Ureter (tissue), 1 donor: ENCODE data around the gene ZBTB48. TPM values are rescaled to one million over a fixed set of nuclear protein-coding genes. Genes with fewer than 3 reads are reported as not detected.
"Not testable (repeated sequence)": the region's sequence is repeated elsewhere in the genome, so short reads cannot be mapped to it uniquely, and the experiment has no call there.

ENCODE experiments used
- DNase-seq: peaks from one replicate; pipeline ENCODE4 v3.0.0-alpha.2; 2020; ENCODE audit warnings: low spot score
- total RNA-seq: library from RNA; stranded (reverse); gene quantifications from one replicate; pipeline ENCODE4 v1.2.4, GENCODE V29; 2023
- donor health status: DM: yes; HTN: yes; CAD: no.

The ZBTB48 gene
- total RNA-seq: 50.4 TPM

DNA sequence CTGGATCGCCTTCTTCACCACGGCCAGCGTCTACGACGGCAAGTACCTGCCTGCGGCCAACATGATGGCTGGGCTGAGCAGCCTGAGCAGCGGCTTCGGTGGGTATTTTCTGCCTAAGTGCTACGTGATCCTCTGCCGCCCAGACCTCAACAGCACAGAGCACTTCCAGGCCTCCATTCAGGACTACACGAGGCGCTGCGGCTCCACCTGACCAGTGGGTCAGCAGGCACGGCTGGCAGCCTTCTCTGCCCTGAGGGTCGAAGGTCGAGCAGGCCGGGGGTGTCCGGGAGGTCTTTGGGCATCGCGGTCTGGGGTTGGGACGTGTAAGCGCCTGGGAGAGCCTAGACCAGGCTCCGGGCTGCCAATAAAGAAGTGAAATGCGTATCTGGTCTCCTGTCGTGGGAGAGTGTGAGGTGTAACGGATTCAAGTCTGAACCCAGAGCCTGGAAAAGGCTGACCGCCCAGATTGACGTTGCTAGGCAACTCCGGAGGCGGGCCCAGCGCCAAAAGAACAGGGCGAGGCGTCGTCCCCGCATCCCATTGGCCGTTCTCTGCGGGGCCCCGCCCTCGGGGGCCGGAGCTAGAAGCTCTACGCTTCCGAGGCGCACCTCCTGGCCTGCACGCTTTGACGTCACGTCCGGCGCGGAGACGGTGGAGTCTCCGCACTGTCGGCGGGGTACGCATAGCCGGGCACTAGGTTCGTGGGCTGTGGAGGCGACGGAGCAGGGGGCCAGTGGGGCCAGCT is at the start of gene ZBTB48:
TSS of gene ZBTB48 (plus strand) at position 621 of the 745 bp plus-strand sequence. CDS start 616 bp downstream, outside the sequence.
- peak; percentile 99 for DNase-seq

DNA sequence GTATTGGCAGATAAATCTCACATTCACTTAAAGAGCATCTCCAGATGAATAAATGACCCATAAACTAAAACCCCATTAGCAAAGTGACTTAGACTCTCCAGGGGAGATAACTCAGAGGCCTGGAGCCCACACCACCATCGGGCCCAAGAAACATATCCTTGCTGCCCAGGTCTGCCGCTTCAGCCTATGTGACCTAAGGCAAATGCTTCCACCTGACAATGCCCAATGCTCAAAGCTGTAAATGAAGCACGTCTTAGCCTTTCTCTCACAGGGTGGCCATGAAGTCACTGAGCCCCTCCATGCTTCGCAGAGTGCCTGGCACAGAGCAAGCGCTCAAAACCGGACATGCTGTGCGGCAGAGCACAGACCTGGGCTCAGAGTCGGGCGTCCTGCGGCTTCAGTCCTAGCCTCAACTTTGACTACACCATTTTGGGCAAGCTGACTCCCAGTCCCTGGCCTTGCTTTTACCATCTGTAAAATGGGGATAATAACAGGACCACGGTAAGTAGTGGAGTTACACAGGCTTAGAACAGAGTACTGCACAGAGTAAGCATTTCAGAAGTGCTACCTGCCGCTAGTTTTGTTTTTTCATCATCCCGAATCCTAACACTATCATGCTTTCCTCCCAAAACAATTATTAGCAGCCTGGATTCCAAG is 49.2 kb upstream of the ZBTB48 start:
- DNase-seq: no peak

DNA sequence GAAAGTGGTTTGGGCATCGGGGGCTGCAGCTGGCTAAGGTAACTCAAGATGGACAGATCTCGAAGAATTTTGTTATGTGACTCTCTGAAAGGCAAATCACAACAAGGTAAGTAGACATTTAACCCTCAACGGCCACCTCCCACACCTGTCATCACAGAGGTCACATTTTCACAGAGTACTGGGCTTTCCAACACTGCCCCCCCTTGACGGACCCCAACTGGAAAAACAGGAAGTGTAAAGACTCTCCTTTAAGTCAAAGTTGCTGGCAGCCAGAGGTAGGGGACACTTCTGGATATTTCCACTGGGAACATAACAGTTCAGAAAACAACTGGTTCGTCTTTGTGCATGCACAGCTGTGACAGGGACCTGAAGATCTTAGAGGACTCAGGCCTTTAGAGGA is 47.8 kb upstream of the ZBTB48 start:
- no peak for DNase-seq

GRCh38 chr1:6534248-6534822 is 45.5 kb upstream of the ZBTB48 start:
- no peak for DNase-seq

DNA sequence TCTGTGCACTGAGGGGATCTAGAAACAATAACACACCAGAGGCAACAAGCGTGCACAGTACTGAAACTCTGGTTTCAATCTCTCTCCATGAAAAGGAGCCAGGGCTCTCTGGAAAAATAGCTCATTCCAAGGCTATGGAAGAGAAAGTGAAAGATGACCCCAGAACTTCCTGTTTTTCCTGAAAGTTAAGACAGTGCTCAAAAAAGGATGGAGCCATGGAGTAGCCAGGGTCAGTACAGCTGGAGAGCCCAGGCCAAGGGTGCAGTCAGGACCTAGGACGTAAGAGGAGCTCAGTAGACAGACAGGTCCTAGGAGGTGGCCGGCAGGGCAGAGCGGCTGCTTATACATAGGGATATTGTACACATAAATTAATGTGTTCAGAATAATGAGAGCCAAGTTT is 44.6 kb upstream of the ZBTB48 start:
- DNase-seq: no peak

DNA sequence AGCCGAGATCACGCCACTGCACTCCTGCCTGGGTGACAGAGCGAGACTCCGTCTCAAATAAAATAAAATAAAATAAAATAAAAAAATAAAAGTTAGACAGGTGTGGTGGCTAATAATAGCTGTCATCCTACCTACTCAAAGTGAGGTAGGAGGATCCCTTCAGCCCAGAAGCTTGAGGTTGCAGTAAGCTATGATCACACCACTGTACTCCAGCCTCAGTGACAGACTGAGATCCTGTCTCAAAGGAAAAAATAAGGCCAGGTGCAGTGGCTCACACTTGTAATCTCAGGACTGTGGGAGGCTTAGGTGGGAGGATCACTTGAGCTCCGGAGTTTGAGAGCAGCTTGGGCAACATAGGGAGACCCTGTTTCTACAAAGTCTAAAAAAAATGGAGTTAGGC is 43.5 kb upstream of the ZBTB48 start:
- no peak for DNase-seq

DNA sequence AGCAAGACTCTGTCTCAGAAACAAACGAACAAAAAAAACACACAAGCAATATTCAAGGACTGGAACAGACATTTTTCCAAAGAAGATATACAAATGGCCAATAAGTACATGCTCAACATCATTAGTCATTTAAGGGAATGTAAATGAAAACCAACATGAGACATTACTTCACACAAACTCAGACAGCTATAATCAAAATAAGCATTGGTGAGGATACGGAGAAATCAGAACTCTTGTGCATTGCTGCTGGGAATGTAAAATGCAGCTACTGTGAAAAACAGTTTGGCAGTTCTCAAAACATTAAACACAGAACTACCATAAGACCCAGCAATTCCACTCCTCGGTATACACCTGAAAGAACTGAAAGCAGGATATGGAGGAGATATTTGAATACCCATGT is 40.8 kb upstream of the ZBTB48 start:
- DNase-seq: no peak

GRCh38 chr1:6544831-6545230 is 35.0 kb upstream of the ZBTB48 start:
- no peak for DNase-seq

DNA sequence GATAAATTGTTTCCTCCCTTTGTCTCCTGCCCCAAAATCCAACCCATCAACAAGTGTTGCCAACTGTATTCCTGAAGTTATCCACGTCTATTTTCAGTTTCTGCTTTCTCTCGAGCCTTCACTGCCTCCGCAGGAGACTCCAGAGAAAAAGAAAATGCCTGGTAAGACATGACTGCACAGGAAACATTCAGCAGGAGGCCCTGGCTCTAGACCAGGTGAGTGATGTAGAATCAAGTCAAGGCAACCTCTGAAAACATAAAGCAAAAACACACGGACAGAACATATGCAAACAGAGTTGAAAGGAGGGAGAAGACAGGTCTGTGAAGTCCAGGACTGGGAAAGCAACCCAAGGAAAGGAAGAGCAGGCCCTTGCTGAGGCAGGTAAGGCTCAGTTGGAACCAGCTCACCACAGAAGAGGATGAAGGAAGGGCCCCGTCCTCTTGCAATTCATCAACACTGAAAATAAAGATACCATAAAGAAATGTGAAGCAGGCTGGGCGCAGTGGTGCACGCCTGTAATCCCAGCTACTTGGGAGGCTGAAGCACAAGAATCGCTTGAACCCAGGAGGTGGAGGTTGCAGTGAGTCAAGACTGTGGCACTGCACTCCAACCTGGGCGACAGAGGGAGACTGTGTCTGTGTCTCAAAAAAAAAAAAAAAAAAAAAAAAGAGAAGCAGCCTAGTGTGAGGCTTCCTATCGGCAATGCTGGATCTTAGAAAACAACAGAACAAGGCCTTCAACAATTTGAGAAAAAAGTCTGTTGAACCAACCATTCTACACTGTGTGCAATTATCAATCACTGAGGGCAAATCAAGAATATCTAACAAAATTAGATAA is 34.3 kb upstream of the ZBTB48 start:
- DNase-seq: no peak

DNA sequence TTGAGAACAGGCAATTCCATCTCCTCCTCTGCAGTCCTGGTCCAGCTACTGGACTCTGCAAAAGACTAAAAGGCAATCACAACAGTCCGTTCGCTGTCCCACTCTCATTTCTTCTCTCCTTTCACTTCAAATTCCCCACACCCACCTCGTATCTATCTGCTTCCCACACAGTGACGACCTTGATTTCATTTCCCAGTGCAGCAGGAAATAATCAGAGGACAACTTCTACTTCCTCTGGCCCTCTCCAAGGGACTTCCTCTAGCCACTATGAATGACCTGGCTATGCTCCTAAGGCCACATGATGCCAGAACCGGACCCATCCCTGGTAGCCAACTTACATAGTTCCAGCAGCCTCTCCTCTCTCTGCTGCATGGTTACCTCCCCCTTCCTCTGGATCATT is 33.5 kb upstream of the ZBTB48 start:
- no peak for DNase-seq

- DNase-seq: no peak
Measured at GRCh38 chr1:6547301-6547700, 32.5 kb upstream of the ZBTB48 start.

DNA sequence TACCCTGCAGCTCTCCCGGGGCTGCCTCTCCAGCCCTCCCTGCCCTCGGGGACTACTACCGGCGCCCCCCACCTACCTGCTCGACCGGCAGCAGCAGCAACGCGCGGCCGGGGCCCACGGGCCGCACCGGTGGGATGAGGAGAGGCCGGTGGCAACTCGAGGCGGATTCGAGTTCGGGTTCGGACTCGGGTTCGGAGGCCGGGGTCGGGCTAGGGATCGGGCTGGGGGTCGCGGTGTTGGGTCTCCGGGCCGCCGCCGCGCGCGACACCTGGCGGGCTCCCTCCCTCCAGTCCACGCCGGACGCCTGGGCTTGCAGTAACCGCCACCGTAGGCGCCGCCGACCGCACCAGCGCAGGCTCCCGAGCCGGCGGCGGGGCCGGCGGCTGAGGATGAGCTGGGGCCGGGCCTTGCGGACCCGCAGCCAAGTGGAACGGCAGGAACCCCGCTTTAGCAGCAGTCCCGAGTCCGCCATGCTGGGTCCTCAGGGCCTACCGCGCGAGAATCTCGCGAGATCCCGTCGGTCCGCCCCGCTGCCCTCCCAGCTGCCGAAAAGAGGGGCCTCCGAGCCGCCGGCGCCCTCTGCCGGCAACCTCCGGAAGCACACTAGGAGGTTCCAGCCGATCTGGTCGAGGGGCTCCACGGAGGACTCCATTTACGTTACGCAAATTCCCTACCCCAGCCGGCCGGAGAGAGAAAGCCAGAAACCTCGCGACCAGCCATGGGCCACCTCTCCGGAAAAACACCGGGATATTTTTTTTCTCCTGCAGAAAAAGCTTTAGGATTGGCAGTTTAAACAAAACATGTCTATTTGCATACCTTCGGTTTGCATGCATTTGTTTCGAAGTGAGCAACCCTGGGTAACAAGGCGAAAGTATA is 25.5 kb upstream of the ZBTB48 start, which contains the start of gene NOL9:
TSS of gene NOL9 (minus strand) at position 483 of the 876 bp plus-strand sequence. CDS start at position 472, 11 bp downstream.
- DNase-seq: peak; percentile 95

DNA sequence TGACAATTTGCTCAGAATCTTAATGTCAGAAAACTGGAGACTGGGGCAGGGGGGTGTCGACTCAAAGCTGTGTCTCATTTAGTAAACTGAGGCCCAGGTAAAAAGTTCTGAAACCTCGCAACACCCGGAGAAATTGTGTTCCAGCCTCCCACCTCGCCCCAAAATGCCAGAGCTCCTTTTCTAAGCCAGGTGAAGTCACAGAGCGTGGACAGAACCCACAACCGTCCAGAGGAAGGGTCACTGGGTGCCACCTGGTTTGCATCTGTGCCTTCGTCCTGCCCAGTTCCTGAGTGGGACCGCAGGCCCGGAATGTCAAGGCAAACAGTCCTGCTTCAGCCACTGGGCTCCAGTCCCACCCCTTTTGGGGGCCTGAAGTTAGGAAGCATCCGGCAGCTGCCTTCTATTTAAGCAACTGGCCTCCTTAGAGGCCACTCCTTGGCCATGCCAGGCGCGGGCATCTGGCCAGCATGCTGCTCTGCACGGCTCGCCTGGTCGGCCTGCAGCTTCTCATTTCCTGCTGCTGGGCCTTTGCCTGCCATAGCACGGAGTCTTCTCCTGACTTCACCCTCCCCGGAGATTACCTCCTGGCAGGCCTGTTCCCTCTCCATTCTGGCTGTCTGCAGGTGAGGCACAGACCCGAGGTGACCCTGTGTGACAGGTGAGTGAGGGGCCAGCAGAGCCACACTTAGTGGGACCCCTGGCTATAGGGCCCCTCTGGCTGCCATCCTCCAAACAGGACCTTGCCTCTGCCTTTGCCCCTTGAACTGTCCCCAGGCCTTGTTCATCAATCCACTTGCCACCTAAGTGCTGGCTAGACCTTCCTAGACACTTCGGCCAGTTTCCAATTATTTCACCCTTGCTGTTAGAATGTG is 24.7 kb upstream of the ZBTB48 start, which contains the start of gene TAS1R1:
TSS of gene TAS1R1 (plus strand) at position 401 of the 872 bp plus-strand sequence. CDS start at position 468, 67 bp downstream.
- peak; percentile 45 for DNase-seq

GRCh38 chr1:6557597-6557996 is 22.2 kb upstream of the ZBTB48 start:
- no peak for DNase-seq

DNA sequence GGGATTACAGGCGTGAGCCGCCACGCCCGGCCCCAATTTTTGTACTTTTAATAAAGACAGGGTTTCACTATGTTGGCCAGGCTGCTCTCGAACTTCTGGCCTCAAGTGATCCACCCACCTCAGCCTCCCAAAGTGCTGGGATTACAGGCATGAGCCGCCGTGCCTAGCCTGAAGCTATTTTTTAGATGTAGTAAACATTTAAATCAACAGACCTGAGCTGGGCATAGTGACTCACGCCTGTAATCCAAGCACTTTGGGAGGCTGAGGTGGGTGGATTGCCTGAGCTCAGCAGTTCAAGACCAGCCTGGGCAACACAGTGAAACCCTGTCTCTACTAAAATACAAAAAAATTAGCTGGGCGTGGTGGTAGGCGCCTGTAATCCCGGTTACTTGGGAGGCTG is 20.6 kb upstream of the ZBTB48 start:
- not testable (repeated sequence) for DNase-seq

GRCh38 chr1:6560267-6560666 is 19.5 kb upstream of the ZBTB48 start:
- DNase-seq: no peak

DNA sequence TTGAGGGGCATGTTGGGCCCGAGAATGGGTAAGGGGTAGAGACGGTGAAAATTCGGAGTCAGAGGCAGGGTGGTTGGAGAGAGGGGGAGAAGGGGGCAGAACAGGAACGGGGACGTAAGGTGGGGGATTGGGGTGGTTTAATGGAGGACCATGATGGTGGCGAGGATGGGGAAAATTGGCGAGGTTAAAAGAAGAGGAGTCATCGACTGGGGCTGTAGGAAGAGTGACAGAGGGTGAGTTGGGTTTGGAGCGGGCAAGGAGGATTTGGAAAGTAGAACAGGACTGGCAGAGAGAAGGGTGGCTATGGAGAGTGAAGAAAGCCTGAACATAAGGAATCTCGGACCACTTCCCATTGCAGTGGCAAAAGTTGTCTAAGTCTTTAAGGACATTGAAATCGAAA is 10.8 kb upstream of the ZBTB48 start:
- no peak for DNase-seq

DNA sequence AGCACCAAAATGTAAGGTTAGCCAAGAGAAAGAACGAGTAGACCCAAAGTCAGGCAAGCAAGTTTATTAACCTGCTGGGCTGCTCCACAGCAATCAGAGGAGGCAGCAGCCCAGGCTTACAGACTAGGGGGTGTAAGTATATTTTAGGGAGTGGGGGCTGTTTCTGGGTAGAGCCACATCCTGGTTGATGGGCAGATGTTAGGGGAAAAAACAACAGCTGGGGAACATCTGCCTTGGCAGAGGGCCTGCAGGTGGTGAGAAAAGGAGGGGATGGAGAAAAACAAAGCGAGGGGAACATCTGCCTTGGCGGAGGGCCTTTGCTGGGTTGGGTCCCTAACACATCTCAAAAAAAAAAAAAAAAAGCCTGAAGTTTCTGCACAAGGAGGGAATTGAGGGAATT is 9.7 kb upstream of the ZBTB48 start:
- no peak for DNase-seq

DNA sequence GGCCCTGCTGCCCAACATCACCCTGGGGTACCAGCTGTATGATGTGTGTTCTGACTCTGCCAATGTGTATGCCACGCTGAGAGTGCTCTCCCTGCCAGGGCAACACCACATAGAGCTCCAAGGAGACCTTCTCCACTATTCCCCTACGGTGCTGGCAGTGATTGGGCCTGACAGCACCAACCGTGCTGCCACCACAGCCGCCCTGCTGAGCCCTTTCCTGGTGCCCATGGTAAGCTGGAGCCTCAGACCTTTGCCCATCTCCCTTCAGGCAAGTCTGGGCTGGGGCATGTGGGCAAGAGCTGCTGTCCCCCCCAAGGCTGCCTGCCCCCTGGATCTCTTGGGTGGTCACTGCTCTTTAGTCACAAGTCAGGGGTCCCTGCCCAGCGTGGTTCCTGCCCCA is 8.8 kb upstream of the ZBTB48 start:
- DNase-seq: no peak
